Right lobe of liver (tissue), 6 donors: Measurements from ENCODE around the gene ATXN7. TPM values are rescaled to one million over a fixed set of nuclear protein-coding genes. Genes with fewer than 3 reads are reported as not detected.
A peak's percentile ranks its signal among the peaks of the same experiment; 100 is the strongest.

ENCODE experiments used
- ATAC-seq, 4 donors: fragments of 200-7000 bp; cut with Tn5 transposase; one replicate each; pipeline ENCODE4 v1.9.1; 2020; ENCODE audit warnings: mild to moderate bottlenecking in 4 of 4, moderate library complexity in 4 of 4
- DNase-seq, 3 donors: peaks; one replicate each; pipeline ENCODE4 v3.0.0-alpha.2; 2020
- H3K27ac ChIP-seq, 3 donors: fragments of 200-600 bp; one replicate each; pipeline ENCODE4 v1.8.0; 2022
- H3K27me3 ChIP-seq, 2 donors: fragments of 200-600 bp; one replicate each; pipeline ENCODE4 v1.8.0; 2022
- H3K36me3 ChIP-seq, 4 donors: fragments of 200-600 bp; sonication (generic) in 1 of 4; one replicate each; pipeline versions ENCODE4 v1.5.1 to v1.8.0; 2017 to 2022; ENCODE audit warnings: control low read depth in 1 of 4
- H3K4me1 ChIP-seq, 4 donors: fragments of 200-600 bp; sonication (generic) in 1 of 4; one replicate each; pipeline versions ENCODE4 v1.5.1 to v1.8.0; 2017 to 2022; ENCODE audit warnings: control low read depth in 1 of 4
- H3K4me3 ChIP-seq, 3 donors: fragments of 200-600 bp; one replicate each; pipeline ENCODE4 v1.8.0; 2022
- H3K9me3 ChIP-seq, 4 donors: fragments of 200-600 bp; sonication (generic) in 1 of 4; one replicate each; pipeline versions ENCODE4 v1.5.1 to v1.8.0; 2017 to 2022; ENCODE audit warnings: control low read depth in 1 of 4
- CTCF ChIP-seq, 4 donors: fragments of 200-600 bp in 3 of 4; fragments of 450-650 bp in 1 of 4; IDR thresholded peaks; one replicate each; pipeline versions ENCODE4 v1.5.1 to v1.8.0; 2016 to 2022; ENCODE audit warnings: antibody characterized with exemption in 4 of 4, mild to moderate bottlenecking in 2 of 4
- POLR2A ChIP-seq: fragments of 450-650 bp; IDR thresholded peaks from one replicate; pipeline ENCODE4 v1.6.1; 2017; ENCODE audit warnings: antibody characterized with exemption, mild to moderate bottlenecking
- WGBS: methylation state at CpG from one replicate; pipeline ENCODE4 v1.1.6; 2018; ENCODE audit warnings: low coverage, low lambda C conversion rate; ENCODE audit not compliant: insufficient coverage; ENCODE audit errors: missing lambda C conversion rate; 5-methylcytosine and 5-hydroxymethylcytosine counted together
- intact Hi-C, 2 donors: fragments of 100-400 bp; cut with DNase I; formaldehyde crosslinking; loops; one replicate each; pipeline versions ENCODE4 v1.11.2 to v1.14.1; 2022
- total RNA-seq, 6 experiments: library from RNA; depleted of rRNA in 2 of 6; stranded (reverse); fragments of >200 nt in 2 of 6; fragmentation: NEBNext Ultra II Directional in 3 of 6; extraction: Animal tissue kit (Norgen Biotek cat#: 25700) in 3 of 6; gene quantifications; one replicate each; pipeline versions ENCODE4 v1.1.0 to v1.2.4, GENCODE V29; 2016 to 2023
- donor health status: DM: no; HTN: yes; CAD: no.
- donor health status: DM: no; HTN: no; CAD: no.
- donor health status: DM: no; HTN: no; CAD: no.
- donor health status: DM: no; HTN: yes; CAD: no.
- donor health status: DM: no; HTN: yes; CAD: no.

The ATXN7 gene
- total RNA-seq, 6 experiments from 2014 or later: 14.6 to 18.6 (median 15.0) TPM

- intact Hi-C loops: no loop called here
- H3K27ac ChIP-seq: no peak overlapping the region
- peak in 1 of 4 donors; percentile 6 for ATAC-seq
- no peak overlapping the region for H3K4me3 ChIP-seq
- no peak for DNase-seq
- no peaks in the 10 kb centered on the region for H3K9me3 ChIP-seq
- 92% methylated on average over 1 of the region's 1 CpG for WGBS
- no peaks in the 10 kb centered on the region for H3K27me3 ChIP-seq
- no peak for TF ChIP-seq CTCF (IDR thresholded peaks at IDR 0.05)
- TF ChIP-seq POLR2A: no peak
- H3K36me3 ChIP-seq: no peaks in the 10 kb centered on the region
- H3K4me1 ChIP-seq: peaks cover 0 to 42% (median 2%) of the 10 kb centered on the region in 4 donors
Observed at GRCh38 chr3:63933459-63933858, 69.8 kb downstream of the ATXN7 start.

DNA sequence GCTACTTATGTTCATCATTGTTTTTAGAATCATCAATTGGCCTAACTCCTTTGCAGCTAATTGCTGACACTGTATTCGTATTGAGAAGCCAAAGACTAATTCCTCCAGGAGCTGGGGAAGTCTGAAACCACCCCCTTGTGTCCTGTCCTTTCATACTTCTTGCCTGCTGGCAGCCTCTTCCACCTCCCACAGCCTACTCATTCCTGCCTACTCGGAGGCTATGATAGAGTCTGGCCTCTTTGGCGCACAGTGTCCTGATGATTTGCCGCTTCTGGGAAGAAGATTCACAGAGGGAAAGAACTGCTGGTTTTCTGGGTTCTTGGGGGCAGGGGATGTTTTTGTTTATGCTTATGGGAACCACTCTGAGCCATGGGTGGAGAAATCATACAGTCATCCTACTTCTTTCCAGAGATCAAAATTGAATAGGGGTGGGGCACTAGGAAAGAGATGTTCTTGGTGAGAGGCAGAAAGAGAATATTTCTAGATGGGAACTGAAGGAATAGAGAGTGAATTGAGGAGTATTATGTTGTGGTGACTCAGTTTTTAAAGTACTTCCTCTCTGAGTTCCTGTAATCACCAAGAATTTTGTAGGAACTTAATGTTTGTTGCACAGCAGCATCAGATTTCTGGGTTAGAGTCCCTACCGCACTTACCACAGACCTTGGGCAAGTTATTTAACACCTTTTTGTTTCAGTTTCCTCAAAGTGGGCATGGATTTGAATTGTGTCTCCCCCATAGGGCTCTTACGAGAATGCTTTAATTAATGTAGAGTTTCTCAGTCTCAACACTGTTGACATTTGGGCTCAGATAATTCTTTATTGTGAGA is 70.6 kb downstream of the ATXN7 start:
- Histone ChIP-seq H3K36me3 (no peaks in the 10 kb centered on the region), H3K9me3 (no peaks in the 10 kb centered on the region), H3K27me3 (no peaks in the 10 kb centered on the region), H3K27ac (no peak overlapping the region), H3K4me3 (no peak overlapping the region), H3K4me1 (peaks cover 0 to 42% (median 2%) of the 10 kb centered on the region in 4 donors)
- 66% methylated on average over 6 of the region's 6 CpGs for WGBS
- no peak for TF ChIP-seq POLR2A
- TF ChIP-seq CTCF (IDR thresholded peaks at IDR 0.05): no peak
- ATAC-seq (peak in 3 of 4 donors; percentile 18 to 25 (median 19)), DNase-seq (no peak)
- intact Hi-C loops: no loop called here

DNA sequence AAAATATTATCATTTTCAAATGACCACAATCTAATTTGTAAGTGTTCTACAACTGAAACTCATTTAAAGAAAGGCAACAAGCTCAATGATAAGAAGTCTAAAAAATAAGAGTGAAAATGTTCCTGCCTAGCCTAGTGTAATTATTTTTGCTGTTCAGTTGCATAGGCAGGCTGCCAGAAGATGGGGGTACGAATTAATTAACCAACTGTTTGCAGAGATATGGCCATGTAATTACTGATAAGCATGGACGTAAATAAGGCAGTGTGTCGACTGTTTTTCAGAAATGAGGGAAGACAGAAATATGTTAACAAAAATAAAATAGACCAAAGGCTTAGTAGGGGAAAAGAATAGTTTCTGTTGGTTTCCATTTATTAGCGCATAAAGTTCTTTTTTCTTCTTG is 73.3 kb downstream of the ATXN7 start:
- no peaks in the 10 kb centered on the region for H3K9me3 ChIP-seq
- WGBS: 53% methylated on average over 4 of the region's 4 CpGs
- H3K27ac ChIP-seq: peak overlapping the region in 1 of 3 donors; percentile 25
- DNase-seq (no peak), ATAC-seq (no peak)
- TF ChIP-seq POLR2A (no peak), CTCF (IDR thresholded peaks at IDR 0.05) (no peak)
- intact Hi-C loops: no loop called here
- H3K27me3 ChIP-seq: no peaks in the 10 kb centered on the region
- H3K36me3 ChIP-seq: no peaks in the 10 kb centered on the region
- H3K4me3 ChIP-seq: no peak overlapping the region
- peaks cover 0 to 34% (median 2%) of the 10 kb centered on the region in 4 donors for H3K4me1 ChIP-seq

- Histone ChIP-seq H3K27ac (peak overlapping the region in 1 of 3 donors; percentile 11), H3K4me3 (no peak overlapping the region), H3K36me3 (no peaks in the 10 kb centered on the region), H3K27me3 (no peaks in the 10 kb centered on the region), H3K4me1 (peaks cover 0 to 24% (median 0%) of the 10 kb centered on the region in 4 donors), H3K9me3 (no peaks in the 10 kb centered on the region)
- intact Hi-C loops: no loop called here
- WGBS: 20% methylated on average over 6 of the region's 6 CpGs
- TF ChIP-seq CTCF (IDR thresholded peaks at IDR 0.05): no peak
- TF ChIP-seq POLR2A: no peak
- ATAC-seq (peak; percentile 69 to 84 (median 76)), DNase-seq (no peak)
Observed at GRCh38 chr3:63937661-63938651, 74.3 kb downstream of the ATXN7 start.
